C4-2B (cell line): Measurements from ENCODE around the gene SHB.

Experiments
- CTCF ChIP-seq: fragments of 450-650 bp; conservative IDR thresholded peaks from 2 replicates; pipeline ENCODE4 v1.5.1; 2017; ENCODE audit warnings: mild to moderate bottlenecking
- ZFX ChIP-seq: fragments of 450-650 bp; IDR thresholded peaks from 2 replicates; pipeline ENCODE4 v1.6.1; 2017

- TF ChIP-seq CTCF (no peak), ZFX (no peak)
Observed at GRCh38 chr9:37994639-37995347, 74.2 kb downstream of the SHB start.
